C4-2B (cell line): ENCODE results near the gene BCAR3.
"Not testable (repeated sequence)": the region's sequence is repeated elsewhere in the genome, so short reads cannot be mapped to it uniquely, and the experiment has no call there.

Experiments
- H3K27ac ChIP-seq: fragments of 450-650 bp; 2 replicates; pipeline ENCODE4 v1.5.1; 2017
- ZFX ChIP-seq: fragments of 450-650 bp; IDR thresholded peaks from 2 replicates; pipeline ENCODE4 v1.6.1; 2017
- TF ChIP-seq, protein P1 (sequence below): fragments of 450-650 bp; conservative IDR thresholded peaks from 2 replicates; pipeline ENCODE4 v1.5.1; 2017; ENCODE audit warnings: mild to moderate bottlenecking

The BCAR3 gene

DNA sequence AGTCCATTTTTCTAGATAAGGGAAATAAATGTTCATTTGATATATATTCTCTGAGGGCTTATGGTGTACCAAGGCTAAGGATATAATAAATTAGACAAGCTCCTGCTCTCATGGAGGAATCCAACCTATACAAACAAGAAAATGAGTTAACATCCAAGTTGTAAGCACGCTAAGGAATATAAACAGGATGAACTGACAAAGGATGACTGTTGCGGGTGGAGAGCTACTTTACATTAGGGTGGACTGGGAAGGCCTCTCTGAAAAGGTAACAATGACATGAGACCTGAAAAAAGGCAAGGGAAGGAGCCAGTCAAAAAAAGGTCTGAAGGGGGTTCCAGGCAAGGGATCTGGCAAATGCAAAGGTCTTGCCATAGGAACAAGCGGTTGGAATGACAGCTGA is 3.1 kb downstream of the BCAR3 start:
- H3K27ac ChIP-seq, result no peak overlapping the region
- TF ChIP-seq, protein P1, sequence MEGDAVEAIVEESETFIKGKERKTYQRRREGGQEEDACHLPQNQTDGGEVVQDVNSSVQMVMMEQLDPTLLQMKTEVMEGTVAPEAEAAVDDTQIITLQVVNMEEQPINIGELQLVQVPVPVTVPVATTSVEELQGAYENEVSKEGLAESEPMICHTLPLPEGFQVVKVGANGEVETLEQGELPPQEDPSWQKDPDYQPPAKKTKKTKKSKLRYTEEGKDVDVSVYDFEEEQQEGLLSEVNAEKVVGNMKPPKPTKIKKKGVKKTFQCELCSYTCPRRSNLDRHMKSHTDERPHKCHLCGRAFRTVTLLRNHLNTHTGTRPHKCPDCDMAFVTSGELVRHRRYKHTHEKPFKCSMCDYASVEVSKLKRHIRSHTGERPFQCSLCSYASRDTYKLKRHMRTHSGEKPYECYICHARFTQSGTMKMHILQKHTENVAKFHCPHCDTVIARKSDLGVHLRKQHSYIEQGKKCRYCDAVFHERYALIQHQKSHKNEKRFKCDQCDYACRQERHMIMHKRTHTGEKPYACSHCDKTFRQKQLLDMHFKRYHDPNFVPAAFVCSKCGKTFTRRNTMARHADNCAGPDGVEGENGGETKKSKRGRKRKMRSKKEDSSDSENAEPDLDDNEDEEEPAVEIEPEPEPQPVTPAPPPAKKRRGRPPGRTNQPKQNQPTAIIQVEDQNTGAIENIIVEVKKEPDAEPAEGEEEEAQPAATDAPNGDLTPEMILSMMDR, result no peak
- TF ChIP-seq ZFX, result no peak

- no peak overlapping the region for H3K27ac ChIP-seq
- TF ChIP-seq, protein P1, result no peak
- no peak for TF ChIP-seq ZFX
Measured at GRCh38 chr1:93677729-93678128, 3.9 kb downstream of the BCAR3 start.

DNA sequence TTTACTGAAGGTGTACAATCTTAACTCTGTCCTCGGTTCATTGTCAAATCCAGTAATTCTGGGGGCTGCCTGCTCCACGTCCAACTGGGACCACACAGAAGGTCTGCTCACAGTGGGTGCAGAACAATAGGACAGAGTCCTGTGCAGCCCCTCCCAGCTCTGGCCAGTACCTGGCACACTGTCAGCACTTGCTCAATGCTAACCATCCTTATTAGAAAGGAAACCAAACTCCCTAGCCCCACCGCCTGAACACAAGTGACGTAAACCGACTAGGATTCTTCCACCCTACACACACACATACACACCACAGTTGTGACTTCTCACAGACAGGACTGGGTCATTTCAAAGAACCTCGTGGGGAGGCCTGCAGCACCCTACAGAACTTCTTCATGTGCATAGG is 5.2 kb downstream of the BCAR3 start:
- no peak overlapping the region for H3K27ac ChIP-seq
- TF ChIP-seq ZFX, result no peak
- TF ChIP-seq, protein P1, result no peak

DNA sequence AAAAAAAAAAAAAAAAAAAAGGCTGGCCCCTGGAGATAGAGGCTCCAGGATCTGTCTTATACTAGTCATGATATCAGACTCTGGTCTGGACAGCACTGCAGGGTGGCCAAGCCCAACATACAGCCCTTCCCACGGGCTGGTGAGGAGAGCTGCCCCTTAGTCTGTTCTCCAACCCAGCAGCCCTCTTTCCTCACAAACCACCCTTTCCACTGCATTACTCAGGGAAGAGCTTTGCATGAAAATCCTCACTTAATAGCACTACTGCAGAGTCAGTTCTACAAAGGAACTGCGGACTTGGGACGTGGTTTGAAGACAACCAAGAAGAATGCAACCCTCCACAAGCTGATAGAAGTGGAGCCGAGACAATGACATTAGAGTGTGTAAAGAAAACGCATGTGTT is 5.7 kb downstream of the BCAR3 start:
- no peak overlapping the region for H3K27ac ChIP-seq
- no peak for TF ChIP-seq ZFX
- TF ChIP-seq, protein P1, result no peak

GRCh38 chr1:93675271-93675670 is 6.4 kb downstream of the BCAR3 start:
- TF ChIP-seq ZFX, result no peak
- TF ChIP-seq, protein P1, result no peak
- H3K27ac ChIP-seq, result no peak overlapping the region

DNA sequence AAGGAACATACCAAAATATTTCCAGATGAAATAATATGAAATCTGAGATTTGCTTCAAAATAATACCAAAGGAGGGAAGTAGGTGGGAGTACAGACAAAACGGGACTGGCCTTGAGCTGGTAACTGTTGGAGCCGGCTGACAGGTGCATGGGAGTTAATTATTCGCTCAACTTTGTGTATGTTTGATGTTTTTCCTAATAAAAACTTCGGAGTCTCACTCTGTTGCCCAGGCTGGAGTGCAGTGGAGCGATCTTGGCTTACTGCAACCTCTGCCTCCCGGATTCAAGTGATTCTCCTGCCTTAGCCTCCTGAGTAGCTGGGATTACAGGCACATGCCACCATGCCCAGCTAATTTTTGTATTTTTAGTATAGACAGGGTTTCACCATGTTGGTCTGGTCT is 7.6 kb downstream of the BCAR3 start:
- not testable (repeated sequence) for H3K27ac ChIP-seq

GRCh38 chr1:93673163-93673829 is 8.3 kb downstream of the BCAR3 start:
- no peak overlapping the region; the same call in 1 of the 2 replicates for H3K27ac ChIP-seq
- TF ChIP-seq, protein P1, result no peak
- no peak for TF ChIP-seq ZFX

DNA sequence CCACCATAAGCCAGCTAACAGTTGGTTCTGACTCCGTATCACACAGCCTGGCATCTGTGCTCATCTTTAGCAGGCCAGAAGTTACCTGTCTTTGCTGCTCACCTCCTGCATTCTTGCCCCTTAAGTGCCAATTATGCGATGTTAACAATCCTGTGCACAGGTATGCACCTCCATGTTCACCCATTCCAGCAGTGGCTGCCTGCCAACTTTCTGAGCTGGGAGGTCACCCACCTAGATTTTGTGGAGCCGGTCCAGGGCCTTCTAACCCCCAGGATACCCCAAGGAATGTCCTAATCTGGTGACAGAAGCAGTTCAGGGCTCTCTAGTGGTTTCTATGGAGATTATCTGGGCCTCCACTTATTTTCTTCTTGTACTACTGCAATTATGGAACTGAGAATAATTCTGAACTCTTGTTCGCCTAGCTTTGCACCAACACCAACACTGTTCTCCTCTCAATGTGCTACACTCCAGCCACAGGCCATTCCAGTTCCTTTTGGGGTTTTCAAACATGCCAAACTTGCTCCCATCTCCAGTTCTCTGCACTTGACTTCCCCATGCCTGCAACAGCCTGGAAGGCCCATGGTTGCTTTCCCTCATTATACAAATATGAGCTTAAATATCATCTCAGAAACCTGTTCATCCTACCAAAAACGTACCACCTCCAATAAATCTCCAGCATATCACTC is 9.0 kb downstream of the BCAR3 start:
- no peak for TF ChIP-seq ZFX
- TF ChIP-seq, protein P1, result no peak
- H3K27ac ChIP-seq, result peak overlapping the region; percentile 39
